ENCODE data around the gene ULK4.
"Not testable (repeated sequence)": the region's sequence is repeated elsewhere in the genome, so short reads cannot be mapped to it uniquely, and the experiment has no call there.

ULK4 gene

GRCh38 chr3:41502481-41502880, 459.4 kb downstream of the ULK4 start:
- DNase-seq (ENCODE audit: low spot score) = no peak

- DNase-seq (ENCODE audit: low spot score) = no peak
Observed at GRCh38 chr3:41502023-41502422, 459.9 kb downstream of the ULK4 start.

DNA sequence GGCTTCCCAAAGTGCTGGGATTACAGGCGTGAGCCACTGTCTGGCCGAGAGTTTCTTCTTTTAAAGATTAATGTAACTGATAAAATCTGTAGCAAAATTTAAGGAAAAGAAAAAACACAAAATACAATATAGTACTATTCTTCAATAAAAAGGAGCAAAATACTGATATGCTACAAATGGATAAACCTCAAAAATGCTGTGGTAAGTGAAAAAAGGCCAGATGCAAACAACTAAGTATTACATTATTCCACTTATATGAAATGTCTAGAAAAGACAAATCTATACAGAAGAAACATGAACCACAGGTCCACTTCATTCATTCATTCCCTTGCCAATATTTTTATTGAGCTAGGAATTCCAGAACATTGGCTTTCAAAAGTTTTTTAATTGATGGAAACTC, 463.1 kb downstream of the ULK4 start:
- no peak for DNase-seq (ENCODE audit: low spot score)

GRCh38 chr3:41490360-41490759, 471.5 kb downstream of the ULK4 start:
- DNase-seq (ENCODE audit: low spot score) = no peak

GRCh38 chr3:41489231-41489630, 472.7 kb downstream of the ULK4 start:
- DNase-seq (ENCODE audit: low spot score) = no peak

DNA sequence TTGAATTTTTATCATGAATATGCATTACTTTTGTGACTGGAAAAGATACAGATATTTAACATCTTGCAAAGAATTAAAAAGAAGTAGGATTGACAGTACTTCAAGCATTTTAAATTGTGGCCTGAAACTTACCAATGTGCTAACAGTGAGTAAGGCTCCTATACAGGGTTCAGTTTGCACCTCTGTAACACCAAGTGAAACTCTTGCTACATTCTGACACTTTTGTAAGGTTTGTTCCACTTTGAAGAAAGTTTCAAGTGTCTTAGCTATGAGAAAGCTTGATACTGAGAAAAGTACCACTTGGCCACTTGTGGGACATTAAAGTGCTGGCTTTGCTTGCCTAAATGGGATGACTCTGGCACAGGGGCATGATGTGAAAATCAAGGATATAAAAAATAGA, 473.4 kb downstream of the ULK4 start:
- no peak for DNase-seq (ENCODE audit: low spot score)

DNA sequence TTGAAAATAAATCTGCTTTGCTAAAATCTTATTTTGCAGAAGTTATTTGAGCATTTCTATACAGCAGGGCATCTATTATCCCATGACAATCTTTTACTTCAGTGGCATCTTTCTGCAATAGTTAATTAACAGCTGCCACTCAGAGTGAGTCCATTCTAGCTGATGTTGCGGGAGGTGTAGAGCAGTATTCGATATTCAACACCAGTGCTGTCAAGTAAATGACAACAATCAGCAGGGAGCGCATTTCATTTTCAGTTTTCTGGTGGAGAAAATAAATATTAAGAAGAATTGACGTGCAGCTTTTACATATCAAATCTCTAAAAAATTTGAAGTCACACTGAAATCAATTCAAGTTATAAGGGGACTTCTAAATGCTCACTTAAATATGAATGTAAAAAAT, 476.4 kb downstream of the ULK4 start:
- DNase-seq (ENCODE audit: low spot score) = no peak

- DNase-seq (ENCODE audit: low spot score) = no peak
Observed at GRCh38 chr3:41482134-41482533, 479.8 kb downstream of the ULK4 start.

- DNase-seq (ENCODE audit: low spot score) = no peak
Observed at GRCh38 chr3:41478278-41478677, 483.6 kb downstream of the ULK4 start.

- DNase-seq (ENCODE audit: low spot score) = no peak
Observed at GRCh38 chr3:41477399-41478014, 484.4 kb downstream of the ULK4 start.

- DNase-seq (ENCODE audit: low spot score) = no peak
Observed at GRCh38 chr3:41469083-41469482, 492.8 kb downstream of the ULK4 start.

- no peak for DNase-seq (ENCODE audit: low spot score)
Observed at GRCh38 chr3:41467481-41467880, 494.4 kb downstream of the ULK4 start.

GRCh38 chr3:41464858-41465257, 497.0 kb downstream of the ULK4 start:
- no peak for DNase-seq (ENCODE audit: low spot score)

DNA sequence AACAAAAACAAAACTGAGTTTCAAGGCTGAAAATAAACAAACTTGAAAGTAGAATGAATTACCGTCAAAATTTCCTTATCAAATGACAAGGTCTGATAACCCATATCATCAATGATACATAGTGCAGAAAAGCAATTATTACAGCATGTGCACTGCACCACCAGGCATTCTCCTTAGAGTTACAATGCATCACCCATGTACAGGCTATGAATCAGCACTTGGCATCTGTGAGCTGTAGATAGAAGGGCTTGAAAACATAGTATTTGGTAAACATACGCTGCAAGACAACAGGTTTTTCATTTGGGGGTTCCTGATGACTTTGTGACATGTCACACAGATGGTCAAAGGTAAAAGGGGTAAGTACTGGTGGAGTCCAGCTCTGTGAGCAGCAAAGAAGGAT, 497.5 kb downstream of the ULK4 start:
- no peak for DNase-seq (ENCODE audit: low spot score)

DNA sequence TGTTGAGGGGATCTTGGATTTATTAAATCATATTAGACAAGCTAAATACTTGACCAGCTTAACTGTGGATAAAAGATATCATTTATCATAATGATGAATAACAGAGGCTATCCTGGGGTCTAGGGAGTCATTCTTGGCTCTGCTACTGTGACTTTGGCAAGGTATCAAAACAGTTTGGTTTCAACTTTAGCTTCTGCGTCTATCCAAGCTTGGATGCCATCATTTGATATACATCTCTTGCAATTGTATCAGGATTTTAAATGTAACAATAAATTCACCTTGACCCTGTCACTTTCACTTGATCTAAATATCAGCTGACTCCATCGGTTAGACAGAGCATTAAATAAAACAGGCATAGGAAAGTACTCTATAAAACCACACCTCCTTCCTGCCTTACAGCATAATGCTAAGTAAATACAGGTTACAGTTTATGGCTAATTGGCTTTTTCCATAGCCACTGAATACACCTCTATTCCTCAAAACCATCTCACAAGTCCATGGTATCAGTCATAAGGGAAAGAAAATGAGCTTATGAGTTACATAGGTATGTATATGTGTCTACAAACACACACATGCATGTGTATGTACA, 499.7 kb downstream of the ULK4 start:
- no peak for DNase-seq (ENCODE audit: low spot score)

- no peak for DNase-seq (ENCODE audit: low spot score)
Observed at GRCh38 chr3:41460736-41461135, 501.2 kb downstream of the ULK4 start.

DNA sequence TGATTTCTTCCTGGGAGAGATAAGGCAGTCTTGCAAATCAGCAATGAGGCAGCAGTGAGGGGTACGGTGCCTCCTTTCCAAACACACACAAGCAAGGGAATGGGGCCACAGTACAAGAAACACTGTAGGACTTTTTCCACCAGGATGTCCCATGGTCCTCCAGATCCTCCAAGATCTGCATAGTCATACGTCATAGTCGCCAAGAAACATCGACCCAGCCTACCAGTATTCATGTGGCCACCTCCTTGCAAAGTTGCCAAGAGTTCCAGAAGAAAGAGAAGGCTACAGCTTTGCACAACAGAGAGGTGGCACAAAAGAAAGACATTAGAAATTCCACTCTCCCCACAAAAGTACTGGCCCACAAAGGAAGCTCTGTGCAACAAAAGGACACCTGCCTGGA, 504.7 kb downstream of the ULK4 start:
- DNase-seq (ENCODE audit: low spot score) = no peak

DNA sequence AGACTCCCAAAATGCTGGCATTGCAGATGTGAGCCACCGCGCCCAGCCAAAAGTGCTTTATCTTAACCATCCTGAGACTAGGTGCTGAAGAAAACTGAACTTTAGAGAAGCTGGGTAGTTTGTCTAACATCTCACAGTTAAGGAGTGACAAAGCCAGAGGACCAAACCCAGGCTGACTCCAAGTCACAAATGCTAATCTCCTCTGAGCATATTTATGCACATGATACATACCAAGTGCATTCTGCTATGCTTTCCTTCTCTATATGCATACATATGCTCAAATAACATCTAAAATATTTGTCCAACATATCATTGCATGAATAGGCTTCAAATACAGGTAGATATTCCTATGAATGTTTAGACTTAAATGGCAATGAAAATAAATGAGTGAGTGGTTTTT, 505.7 kb downstream of the ULK4 start:
- DNase-seq (ENCODE audit: low spot score) = no peak

- DNase-seq (ENCODE audit: low spot score) = not testable (repeated sequence)
Observed at GRCh38 chr3:41453618-41454017, 508.3 kb downstream of the ULK4 start.

GRCh38 chr3:41450416-41451231, 511.3 kb downstream of the ULK4 start:
- peak; percentile 5 for DNase-seq (ENCODE audit: low spot score)

DNA sequence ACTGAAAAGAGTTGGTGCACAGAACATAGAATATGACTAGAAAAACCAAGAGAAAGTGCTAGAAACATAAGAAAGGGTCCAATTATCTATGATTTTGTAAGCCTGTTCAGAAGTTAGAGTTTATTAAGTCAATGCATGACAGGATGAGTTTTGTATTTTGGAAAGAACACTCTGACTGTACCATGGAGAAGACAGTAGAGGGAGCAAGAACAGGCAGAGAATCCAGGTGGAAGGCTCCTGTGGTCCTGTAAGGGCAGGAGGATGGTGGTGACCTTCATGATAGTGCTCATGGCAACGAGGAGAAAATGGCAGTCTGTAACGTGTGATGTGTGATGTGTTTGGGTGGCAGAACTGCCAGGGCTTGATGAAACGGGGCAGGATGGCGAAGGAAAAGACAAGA, 513.5 kb downstream of the ULK4 start:
- DNase-seq (ENCODE audit: low spot score) = no peak

- no peak for DNase-seq (ENCODE audit: low spot score)
Observed at GRCh38 chr3:41447701-41448100, 514.2 kb downstream of the ULK4 start.

DNA sequence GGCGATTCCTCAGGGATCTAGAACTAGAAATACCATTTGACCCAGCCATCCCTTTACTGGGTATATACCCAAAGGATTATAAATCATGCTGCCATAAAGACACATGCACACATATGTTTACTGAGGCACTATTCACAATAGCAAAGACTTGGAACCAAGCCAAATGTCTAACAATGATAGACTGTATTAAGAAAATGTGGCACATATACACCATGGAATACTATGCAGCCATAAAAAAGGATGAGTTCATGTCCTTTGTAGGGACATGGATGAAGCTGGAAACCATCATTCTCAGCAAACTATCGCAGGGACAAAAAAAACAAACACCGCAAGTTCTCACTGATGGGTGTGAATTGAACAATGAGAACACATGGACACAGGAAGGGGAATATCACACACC, 515.6 kb downstream of the ULK4 start:
- not testable (repeated sequence) for DNase-seq (ENCODE audit: low spot score)
